ENCODE data around the gene PCSK1N.

DNA sequence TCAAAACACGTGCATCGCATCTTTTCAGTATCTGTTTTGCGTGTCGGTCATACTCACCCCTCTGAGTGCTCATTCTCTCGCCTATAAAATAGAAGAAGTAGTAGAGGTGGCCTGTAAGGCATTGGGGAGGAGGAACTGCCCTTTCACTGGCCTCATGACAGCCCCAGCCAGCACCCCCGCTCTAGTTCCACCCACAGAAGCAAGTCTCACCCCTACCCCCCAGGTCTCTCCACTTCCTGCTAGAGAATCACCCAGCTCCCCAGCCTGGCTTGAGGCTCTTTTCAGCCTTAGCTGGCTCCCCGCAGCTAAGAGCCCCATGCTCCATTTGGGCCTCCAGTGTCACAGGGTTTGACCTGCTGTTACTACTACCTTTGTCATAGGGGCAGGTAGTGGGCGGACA lies 21.8 kb downstream of the PCSK1N start:
- TF ChIP-seq, protein P1, sequence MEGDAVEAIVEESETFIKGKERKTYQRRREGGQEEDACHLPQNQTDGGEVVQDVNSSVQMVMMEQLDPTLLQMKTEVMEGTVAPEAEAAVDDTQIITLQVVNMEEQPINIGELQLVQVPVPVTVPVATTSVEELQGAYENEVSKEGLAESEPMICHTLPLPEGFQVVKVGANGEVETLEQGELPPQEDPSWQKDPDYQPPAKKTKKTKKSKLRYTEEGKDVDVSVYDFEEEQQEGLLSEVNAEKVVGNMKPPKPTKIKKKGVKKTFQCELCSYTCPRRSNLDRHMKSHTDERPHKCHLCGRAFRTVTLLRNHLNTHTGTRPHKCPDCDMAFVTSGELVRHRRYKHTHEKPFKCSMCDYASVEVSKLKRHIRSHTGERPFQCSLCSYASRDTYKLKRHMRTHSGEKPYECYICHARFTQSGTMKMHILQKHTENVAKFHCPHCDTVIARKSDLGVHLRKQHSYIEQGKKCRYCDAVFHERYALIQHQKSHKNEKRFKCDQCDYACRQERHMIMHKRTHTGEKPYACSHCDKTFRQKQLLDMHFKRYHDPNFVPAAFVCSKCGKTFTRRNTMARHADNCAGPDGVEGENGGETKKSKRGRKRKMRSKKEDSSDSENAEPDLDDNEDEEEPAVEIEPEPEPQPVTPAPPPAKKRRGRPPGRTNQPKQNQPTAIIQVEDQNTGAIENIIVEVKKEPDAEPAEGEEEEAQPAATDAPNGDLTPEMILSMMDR (IDR thresholded peaks at IDR 0.05; ENCODE audit: poor library complexity), result no peak
- no peak for TF ChIP-seq EZH2 (IDR thresholded peaks at IDR 0.05; ENCODE audit: borderline replicate concordance)

Measured in hepatocyte (in vitro differentiated cells).